Measurements from ENCODE around the gene CES3.
"Not testable (repeated sequence)": the region's sequence is repeated elsewhere in the genome, so short reads cannot be mapped to it uniquely, and the experiment has no call there.

The CES3 gene

GRCh38 chr16:66937725-66938337 lies 23.2 kb upstream of the CES3 start:
- no peak overlapping the region for H3K27ac ChIP-seq
- TF ChIP-seq CTCF (IDR thresholded peaks at IDR 0.05) (no peak), ZFX (IDR thresholded peaks at IDR 0.05; ENCODE audit: borderline replicate concordance) (no peak)

- TF ChIP-seq CTCF (IDR thresholded peaks at IDR 0.05) = no peak
- TF ChIP-seq ZFX (IDR thresholded peaks at IDR 0.05; ENCODE audit: borderline replicate concordance) = no peak
- no peak overlapping the region for H3K27ac ChIP-seq
These were observed 21.7 kb upstream of the CES3 start for GRCh38 chr16:66939366-66939765.

GRCh38 chr16:66940236-66940635 lies 20.8 kb upstream of the CES3 start:
- TF ChIP-seq ZFX (IDR thresholded peaks at IDR 0.05; ENCODE audit: borderline replicate concordance) (no peak), CTCF (IDR thresholded peaks at IDR 0.05) (no peak)
- no peak overlapping the region for H3K27ac ChIP-seq

GRCh38 chr16:66942981-66943380 lies 18.1 kb upstream of the CES3 start:
- H3K27ac ChIP-seq = no peak overlapping the region
- no peak for TF ChIP-seq ZFX (IDR thresholded peaks at IDR 0.05; ENCODE audit: borderline replicate concordance)
- TF ChIP-seq CTCF (IDR thresholded peaks at IDR 0.05) = no peak

GRCh38 chr16:66943426-66944053 lies 17.5 kb upstream of the CES3 start:
- H3K27ac ChIP-seq = no peak overlapping the region
- no peak for TF ChIP-seq CTCF (IDR thresholded peaks at IDR 0.05)
- TF ChIP-seq ZFX (IDR thresholded peaks at IDR 0.05; ENCODE audit: borderline replicate concordance) = no peak

- TF ChIP-seq ZFX (IDR thresholded peaks at IDR 0.05; ENCODE audit: borderline replicate concordance) (no peak), CTCF (IDR thresholded peaks at IDR 0.05) (no peak)
- H3K27ac ChIP-seq = no peak overlapping the region
These were observed 17.0 kb upstream of the CES3 start for GRCh38 chr16:66944054-66944441.

- not testable (repeated sequence) for H3K27ac ChIP-seq
These were observed 16.1 kb upstream of the CES3 start for GRCh38 chr16:66944971-66945370.

GRCh38 chr16:66945939-66946338 lies 15.1 kb upstream of the CES3 start:
- TF ChIP-seq CTCF (IDR thresholded peaks at IDR 0.05) (no peak), ZFX (IDR thresholded peaks at IDR 0.05; ENCODE audit: borderline replicate concordance) (no peak)
- no peak overlapping the region for H3K27ac ChIP-seq
